ENCODE data around the gene MEIS2.
"Not testable (repeated sequence)": the region's sequence is repeated elsewhere in the genome, so short reads cannot be mapped to it uniquely, and the experiment has no call there.

Gene MEIS2

DNA sequence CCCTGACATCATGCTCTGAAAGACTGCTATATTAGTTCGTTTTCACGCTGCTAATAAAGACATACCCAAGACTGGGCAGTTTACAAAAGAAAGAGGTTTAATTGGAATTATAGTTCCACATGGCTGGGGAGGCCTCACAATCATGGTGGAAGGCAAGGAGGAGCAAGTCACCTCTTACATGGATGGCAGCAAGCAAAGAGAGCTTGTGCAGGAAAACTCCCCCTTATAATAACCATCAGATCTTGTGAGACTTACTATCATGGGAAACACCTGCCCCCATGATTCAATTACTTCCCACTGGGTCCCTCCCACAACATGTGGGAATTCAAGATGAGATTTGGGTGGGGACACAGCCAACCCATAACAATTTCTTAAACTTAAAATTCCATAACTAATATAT lies 120.1 kb downstream of the MEIS2 start:
- H3K27me3 Mint-ChIP-seq; H3K4me1 Mint-ChIP-seq (ENCODE audit: low read depth); H3K36me3 Mint-ChIP-seq (ENCODE audit: low read depth); H3K4me3 Mint-ChIP-seq; H3K27ac Mint-ChIP-seq: not testable (repeated sequence)
- H3K9me3 Mint-ChIP-seq, result peaks cover 27% of the 10 kb centered on the region

DNA sequence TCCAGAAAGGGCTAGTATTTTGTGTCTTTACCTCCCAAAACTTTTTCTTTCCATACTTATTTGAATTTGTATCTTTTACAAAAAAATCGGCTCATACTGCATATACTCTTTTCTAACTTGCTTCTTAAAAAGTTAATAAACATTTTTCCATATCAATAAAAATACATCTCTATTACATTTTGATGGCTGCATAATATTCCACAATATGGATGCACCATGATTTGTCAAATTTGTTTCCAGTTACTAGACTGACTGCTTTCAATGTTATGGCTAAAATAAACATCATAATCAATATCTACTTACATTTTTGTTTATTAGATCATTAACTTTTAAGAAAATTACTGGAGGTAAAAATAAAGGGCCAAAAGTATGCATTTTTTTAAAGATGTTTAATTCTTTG lies 121.7 kb downstream of the MEIS2 start:
- Mint-ChIP-seq H3K4me3 (no peak overlapping the region), H3K27ac (no peak overlapping the region), H3K9me3 (peaks cover 13% of the 10 kb centered on the region), H3K4me1 (ENCODE audit: low read depth) (no peaks in the 10 kb centered on the region), H3K36me3 (ENCODE audit: low read depth) (no peaks in the 10 kb centered on the region), H3K27me3 (peaks cover 3% of the 10 kb centered on the region)

DNA sequence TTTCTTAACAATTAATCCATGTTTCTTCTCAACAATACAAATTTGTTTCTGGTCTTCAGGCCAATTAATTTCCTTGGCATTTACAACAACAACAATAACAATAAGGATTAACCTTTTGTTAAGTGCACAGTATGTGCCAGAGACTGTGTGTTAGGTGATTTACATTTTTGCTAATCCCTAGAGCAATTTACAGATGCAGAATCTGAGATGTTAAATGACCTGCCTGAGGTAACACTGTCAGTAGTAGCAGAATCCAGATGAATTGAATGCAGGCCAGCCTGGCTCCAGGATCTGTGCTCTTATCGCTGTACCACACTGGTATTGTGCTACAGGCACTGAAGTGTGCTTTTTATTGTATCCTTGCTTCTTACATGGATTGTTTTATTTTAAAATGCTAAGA lies 122.2 kb downstream of the MEIS2 start:
- Mint-ChIP-seq H3K27me3 (peaks cover 3% of the 10 kb centered on the region), H3K4me1 (ENCODE audit: low read depth) (no peaks in the 10 kb centered on the region), H3K27ac (no peak overlapping the region), H3K4me3 (no peak overlapping the region), H3K36me3 (ENCODE audit: low read depth) (no peaks in the 10 kb centered on the region), H3K9me3 (peaks cover 12% of the 10 kb centered on the region)

DNA sequence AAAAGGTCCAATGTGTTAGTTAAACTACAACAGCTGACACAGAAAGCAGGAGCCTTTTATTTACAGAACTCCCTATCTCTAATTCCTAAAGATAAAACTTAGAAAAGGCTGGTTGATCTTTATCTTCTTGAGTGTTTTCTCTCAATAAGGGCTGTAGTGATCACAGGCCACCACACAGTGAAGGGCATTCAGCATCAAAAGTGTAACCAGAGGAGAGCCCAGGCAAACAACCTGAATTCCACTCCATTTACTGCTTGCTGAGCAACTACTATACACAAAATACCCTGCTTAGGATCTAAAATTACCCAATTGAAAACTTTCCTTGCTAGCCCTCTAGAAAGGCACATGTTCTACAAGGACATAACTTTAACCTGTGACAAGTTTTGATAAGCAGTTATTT lies 122.7 kb downstream of the MEIS2 start:
- Mint-ChIP-seq H3K4me3 (no peak overlapping the region), H3K4me1 (ENCODE audit: low read depth) (no peaks in the 10 kb centered on the region), H3K27ac (no peak overlapping the region), H3K27me3 (peaks cover 3% of the 10 kb centered on the region), H3K36me3 (ENCODE audit: low read depth) (no peaks in the 10 kb centered on the region), H3K9me3 (peaks cover 7% of the 10 kb centered on the region)

DNA sequence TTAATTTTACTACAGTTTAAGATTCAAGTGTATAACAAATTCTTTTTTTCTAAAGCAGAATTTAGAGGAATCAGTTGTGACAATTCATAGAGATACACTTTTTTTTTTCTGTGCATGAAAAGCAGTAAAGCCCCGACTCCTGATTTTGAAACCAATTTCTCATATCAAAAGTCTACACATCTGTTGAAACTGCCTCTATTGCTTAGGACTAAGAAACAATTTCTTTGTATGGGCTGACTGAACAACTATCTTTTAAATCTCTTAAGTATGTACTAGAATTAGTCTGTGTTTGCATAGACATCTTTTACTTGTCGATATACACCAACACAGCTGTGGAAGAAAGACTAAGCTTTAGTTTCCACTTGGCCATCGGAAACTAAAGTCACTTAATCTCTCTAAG lies 127.6 kb downstream of the MEIS2 start:
- Mint-ChIP-seq H3K27ac (no peak overlapping the region), H3K36me3 (ENCODE audit: low read depth) (no peaks in the 10 kb centered on the region), H3K4me1 (ENCODE audit: low read depth) (no peaks in the 10 kb centered on the region)

DNA sequence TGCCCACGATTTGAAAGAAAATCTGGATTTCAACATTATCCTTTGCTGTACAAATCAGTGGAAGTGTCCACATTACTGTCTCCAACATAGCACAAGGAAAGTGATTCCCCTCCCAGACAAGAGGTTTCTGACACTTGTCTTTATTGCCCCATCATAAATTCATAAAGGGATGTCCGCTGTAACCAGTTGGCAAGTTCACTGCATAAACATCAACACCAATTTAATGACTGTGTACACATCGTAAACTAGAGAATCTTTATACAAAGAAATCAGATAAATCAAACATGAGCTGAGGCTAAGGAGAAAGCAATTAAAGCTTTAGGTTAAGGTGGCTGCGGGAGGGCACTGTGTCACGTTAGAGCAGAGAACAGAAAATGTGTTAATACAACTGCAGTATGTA lies 129.8 kb downstream of the MEIS2 start:
- Mint-ChIP-seq H3K27me3 (peaks cover 6% of the 10 kb centered on the region), H3K36me3 (ENCODE audit: low read depth) (no peaks in the 10 kb centered on the region), H3K4me1 (ENCODE audit: low read depth) (no peaks in the 10 kb centered on the region), H3K4me3 (no peak overlapping the region), H3K27ac (no peak overlapping the region), H3K9me3 (no peaks in the 10 kb centered on the region)

More for the DNA sequence above, 127.6 kb downstream of the MEIS2 start:
- Mint-ChIP-seq H3K4me3 (no peak overlapping the region), H3K27me3 (peaks cover 7% of the 10 kb centered on the region), H3K9me3 (no peaks in the 10 kb centered on the region)

DNA sequence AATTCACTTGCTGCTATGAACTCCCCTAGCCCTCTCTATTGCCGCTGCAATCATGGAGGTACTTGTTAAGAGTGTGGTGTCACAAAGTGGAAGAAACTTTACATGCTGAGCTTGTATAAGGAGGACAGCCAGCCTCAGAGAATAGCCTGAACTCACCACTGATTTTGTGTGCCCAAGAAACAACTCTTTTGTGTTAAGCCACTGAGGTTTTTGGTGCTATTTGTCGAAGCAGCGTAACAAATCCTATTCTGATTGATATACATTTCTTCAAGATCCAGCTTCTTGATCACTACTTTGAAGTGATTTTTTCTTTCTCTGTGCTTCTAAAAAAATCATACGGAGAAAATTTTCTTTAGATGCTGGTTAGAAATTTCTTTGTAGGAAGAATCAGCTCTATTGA lies 132.4 kb downstream of the MEIS2 start:
- Mint-ChIP-seq H3K27me3 (peaks cover 4% of the 10 kb centered on the region), H3K4me1 (ENCODE audit: low read depth) (no peaks in the 10 kb centered on the region), H3K4me3 (no peak overlapping the region), H3K27ac (no peak overlapping the region), H3K36me3 (ENCODE audit: low read depth) (no peaks in the 10 kb centered on the region), H3K9me3 (no peaks in the 10 kb centered on the region)

DNA sequence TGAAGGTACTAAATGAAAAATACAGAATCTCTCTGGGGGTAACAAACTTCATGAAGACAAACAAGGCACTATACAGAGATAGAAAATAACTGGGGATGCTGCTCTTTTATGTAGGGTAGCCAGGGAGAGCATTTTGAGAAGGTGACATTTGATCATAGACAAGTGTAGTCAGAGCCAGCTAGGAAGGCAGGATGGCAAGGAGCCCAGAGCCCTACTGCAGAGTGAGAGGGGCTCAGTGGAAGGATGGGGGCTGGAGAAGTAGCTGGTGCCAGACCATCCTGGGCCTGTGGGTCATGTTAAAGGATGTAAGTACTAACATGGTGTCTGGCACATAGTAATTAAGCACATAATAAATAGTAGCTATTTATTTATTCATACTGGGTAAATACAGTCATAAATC lies 133.6 kb downstream of the MEIS2 start:
- Mint-ChIP-seq H3K9me3 (no peaks in the 10 kb centered on the region), H3K36me3 (ENCODE audit: low read depth) (no peaks in the 10 kb centered on the region), H3K27ac (no peak overlapping the region), H3K4me3 (no peak overlapping the region), H3K27me3 (peaks cover 4% of the 10 kb centered on the region), H3K4me1 (ENCODE audit: low read depth) (no peaks in the 10 kb centered on the region)

DNA sequence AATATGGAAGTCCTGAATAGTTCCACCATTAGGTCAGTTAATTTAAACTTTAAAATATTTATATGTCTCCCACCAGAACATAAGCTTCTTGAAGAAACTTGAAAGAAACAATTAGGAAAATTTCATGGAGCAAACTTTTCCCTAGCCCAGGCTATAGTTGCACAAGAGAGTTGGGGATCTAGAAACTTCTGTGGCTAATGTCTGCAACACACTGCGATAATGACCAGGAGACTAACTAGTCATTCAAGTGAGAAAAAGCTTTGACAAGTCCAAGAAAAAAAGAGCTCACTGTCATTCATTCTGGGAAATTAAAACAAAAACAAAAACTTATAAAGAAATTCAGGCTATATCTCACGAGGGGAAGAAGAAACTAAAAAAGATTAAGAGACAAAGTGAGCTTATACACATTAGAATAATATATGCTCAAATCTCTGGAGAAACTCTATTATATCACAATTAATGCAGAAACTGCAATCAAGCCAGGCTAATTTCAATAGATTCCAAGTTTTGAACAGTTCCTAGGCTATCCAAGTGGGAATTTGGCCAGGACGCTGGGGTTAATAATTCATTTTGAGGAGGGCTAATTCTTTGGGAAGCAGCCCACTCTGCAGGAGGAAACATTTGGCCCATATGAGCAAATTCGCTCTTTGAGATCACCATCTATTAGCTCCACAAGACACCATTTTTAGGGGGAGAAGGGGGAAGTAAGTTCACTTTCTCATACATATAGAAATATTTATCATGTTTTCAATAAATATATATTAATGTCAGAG lies 134.6 kb downstream of the MEIS2 start:
- Mint-ChIP-seq H3K36me3 (ENCODE audit: low read depth) (no peaks in the 10 kb centered on the region), H3K4me1 (ENCODE audit: low read depth) (no peaks in the 10 kb centered on the region), H3K27me3 (peaks cover 4% of the 10 kb centered on the region), H3K9me3 (no peaks in the 10 kb centered on the region), H3K27ac (no peak overlapping the region), H3K4me3 (no peak overlapping the region)

DNA sequence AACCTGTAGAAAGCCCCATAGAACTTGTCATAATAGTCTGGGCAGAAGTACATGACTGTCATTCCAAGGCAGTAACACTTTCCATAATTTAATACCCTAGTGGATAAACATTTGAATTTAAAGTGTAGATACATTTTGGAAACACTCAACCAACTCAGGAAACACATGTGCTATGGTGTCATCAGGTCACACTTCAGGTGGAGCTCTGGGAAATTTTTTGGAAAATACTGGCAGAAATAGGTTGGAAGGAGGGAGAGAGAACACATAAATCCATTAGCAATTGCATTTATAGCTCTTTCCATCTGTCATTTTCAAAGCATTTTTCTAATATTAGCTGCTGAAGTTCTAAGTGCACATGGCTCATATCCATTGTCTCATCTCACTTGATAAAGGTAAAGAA lies 135.7 kb downstream of the MEIS2 start:
- H3K4me3 Mint-ChIP-seq, result no peak overlapping the region
- H3K27me3 Mint-ChIP-seq, result no peaks in the 10 kb centered on the region
- H3K9me3 Mint-ChIP-seq, result no peaks in the 10 kb centered on the region
- no peaks in the 10 kb centered on the region for H3K36me3 Mint-ChIP-seq (ENCODE audit: low read depth)
- H3K27ac Mint-ChIP-seq, result no peak overlapping the region
- H3K4me1 Mint-ChIP-seq (ENCODE audit: low read depth), result no peaks in the 10 kb centered on the region

DNA sequence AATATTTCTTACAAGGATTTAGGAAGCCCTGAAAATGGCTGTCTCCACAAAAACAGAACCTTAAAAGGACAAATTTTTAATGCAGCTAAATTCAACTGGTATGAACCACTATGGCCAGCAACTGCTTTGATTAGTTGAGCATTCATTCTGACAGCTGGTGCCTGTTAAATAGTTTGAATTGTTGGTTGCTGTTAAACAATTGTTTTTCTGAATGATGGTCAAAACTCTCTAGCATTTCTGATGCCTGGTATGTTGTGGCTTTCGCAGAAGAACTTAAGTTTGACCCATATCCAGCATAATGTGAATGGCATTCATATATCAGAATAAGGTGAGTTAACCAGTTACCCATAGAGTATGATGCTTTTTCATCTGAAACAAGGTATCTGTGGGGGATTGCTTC lies 138.4 kb downstream of the MEIS2 start:
- H3K27me3 Mint-ChIP-seq, result no peaks in the 10 kb centered on the region
- no peak overlapping the region for H3K27ac Mint-ChIP-seq
- no peaks in the 10 kb centered on the region for H3K36me3 Mint-ChIP-seq (ENCODE audit: low read depth)
- H3K4me1 Mint-ChIP-seq (ENCODE audit: low read depth), result no peaks in the 10 kb centered on the region
- no peaks in the 10 kb centered on the region for H3K9me3 Mint-ChIP-seq
- no peak overlapping the region for H3K4me3 Mint-ChIP-seq

DNA sequence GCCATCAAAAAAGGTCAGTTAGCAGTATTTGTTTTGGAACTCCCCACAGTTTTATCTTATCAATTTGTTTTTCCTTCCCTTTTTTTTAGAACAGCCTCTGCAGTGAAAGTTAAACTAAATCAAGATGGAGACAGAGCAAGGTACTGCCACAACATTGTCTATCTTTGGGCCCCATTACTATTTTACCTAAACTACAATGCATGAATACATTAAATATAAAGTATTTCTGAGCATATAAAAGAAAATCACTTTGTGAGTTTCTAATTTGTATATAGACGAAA lies 139.5 kb downstream of the MEIS2 start:
- Mint-ChIP-seq H3K27me3 (no peaks in the 10 kb centered on the region), H3K9me3 (no peaks in the 10 kb centered on the region), H3K27ac (no peak overlapping the region), H3K4me3 (no peak overlapping the region), H3K36me3 (ENCODE audit: low read depth) (no peaks in the 10 kb centered on the region), H3K4me1 (ENCODE audit: low read depth) (no peaks in the 10 kb centered on the region)

DNA sequence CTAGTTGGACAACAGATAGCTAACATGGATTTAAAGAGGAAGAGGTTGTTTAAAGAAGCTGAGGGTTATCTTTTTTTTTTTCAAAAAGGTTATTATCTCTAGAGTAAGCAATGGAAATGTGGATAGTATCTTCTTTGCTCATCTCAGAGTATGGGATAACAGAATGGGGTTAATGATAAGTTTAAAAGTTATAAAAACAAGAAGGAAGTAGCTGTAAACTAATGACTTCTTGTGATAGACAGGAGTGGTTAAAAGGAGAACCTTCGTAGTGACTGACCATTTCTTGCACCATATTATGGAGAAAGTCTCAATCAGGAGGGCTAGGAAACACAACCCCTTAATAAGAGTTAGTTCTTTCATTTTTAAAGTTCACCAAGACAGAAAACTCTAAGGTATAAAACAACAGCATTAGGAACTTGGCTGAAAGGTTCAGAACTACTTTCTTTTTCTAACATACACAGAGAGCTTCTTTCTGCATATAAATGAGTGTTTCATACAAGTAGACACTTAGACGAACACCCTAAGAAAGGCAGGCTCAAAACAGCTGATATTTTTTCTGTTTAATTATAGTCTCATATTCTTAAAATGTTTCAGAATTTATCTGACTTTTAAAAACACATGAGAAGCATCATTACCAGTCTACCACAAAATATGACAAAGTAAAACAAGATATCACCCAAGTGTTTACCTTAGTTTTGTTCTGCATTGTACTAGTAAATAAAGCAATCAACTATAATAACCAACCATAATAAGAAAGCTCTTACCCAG lies 140.0 kb downstream of the MEIS2 start:
- H3K4me3 Mint-ChIP-seq, result no peak overlapping the region
- H3K4me1 Mint-ChIP-seq (ENCODE audit: low read depth), result no peaks in the 10 kb centered on the region
- no peak overlapping the region for H3K27ac Mint-ChIP-seq
- H3K36me3 Mint-ChIP-seq (ENCODE audit: low read depth), result no peaks in the 10 kb centered on the region
- no peaks in the 10 kb centered on the region for H3K9me3 Mint-ChIP-seq
- H3K27me3 Mint-ChIP-seq, result no peaks in the 10 kb centered on the region

DNA sequence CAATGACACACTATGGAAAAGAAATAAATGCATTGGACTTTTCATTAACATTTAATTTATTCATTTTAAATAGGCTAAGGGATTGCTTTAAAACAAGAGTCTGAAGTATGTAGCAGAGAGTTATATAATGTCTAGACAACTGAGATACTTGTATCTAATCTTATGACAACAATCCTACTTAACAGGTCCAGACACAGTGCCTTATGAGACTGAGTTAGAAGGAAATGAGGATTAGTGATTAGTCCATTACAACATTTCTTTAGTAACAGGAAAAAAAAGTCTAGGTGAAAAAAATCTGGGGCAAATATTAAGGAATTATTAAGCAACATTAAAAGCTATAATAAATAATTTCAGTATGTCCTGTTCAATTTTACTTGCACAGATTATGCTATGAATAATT lies 140.6 kb downstream of the MEIS2 start:
- no peaks in the 10 kb centered on the region for H3K27me3 Mint-ChIP-seq
- H3K4me3 Mint-ChIP-seq, result no peak overlapping the region
- H3K36me3 Mint-ChIP-seq (ENCODE audit: low read depth), result no peaks in the 10 kb centered on the region
- no peak overlapping the region for H3K27ac Mint-ChIP-seq
- no peaks in the 10 kb centered on the region for H3K4me1 Mint-ChIP-seq (ENCODE audit: low read depth)
- H3K9me3 Mint-ChIP-seq, result no peaks in the 10 kb centered on the region

DNA sequence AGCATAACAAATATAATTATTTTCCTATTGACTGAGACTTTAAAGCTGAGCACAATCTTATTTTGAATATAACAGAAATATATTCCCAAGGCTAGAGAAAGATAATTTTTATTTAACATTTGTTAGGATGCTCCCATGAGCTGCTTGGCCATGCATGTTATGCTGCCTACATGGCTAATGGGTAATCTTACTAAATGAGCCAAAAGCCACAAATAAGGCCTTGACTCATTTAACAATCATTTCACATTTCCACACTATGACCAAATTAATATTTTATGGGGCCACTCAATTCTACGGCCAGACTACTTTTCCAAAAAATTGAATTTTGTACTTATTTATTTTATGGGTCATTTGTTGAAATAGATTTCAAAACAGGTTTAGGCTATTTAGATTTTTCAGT lies 141.7 kb downstream of the MEIS2 start:
- H3K36me3 Mint-ChIP-seq (ENCODE audit: low read depth), result no peaks in the 10 kb centered on the region
- no peaks in the 10 kb centered on the region for H3K9me3 Mint-ChIP-seq
- H3K27me3 Mint-ChIP-seq, result no peaks in the 10 kb centered on the region
- H3K4me1 Mint-ChIP-seq (ENCODE audit: low read depth), result no peaks in the 10 kb centered on the region
- no peak overlapping the region for H3K27ac Mint-ChIP-seq
- H3K4me3 Mint-ChIP-seq, result no peak overlapping the region

DNA sequence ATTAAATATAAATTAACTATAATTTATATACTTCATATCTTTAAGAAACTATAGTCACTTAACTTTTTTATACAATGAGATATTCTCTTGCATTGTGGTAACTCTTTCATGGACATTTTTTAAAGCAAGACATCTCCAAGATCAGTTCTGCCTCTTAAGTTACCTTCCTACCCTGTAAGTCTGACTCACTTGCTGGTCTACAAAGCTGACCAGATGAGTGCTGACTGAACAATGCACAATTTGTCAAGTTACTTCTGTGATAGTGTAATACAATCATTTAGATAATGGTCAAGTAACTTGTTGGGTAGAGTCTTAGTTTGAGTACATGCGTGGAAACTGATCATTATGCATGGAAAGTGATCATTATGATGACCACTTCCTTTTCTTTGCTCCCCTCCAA lies 145.9 kb downstream of the MEIS2 start:
- H3K36me3 Mint-ChIP-seq (ENCODE audit: low read depth), result no peaks in the 10 kb centered on the region
- H3K4me1 Mint-ChIP-seq (ENCODE audit: low read depth), result no peaks in the 10 kb centered on the region
- no peaks in the 10 kb centered on the region for H3K9me3 Mint-ChIP-seq
- peaks cover 5% of the 10 kb centered on the region for H3K27me3 Mint-ChIP-seq
- no peak overlapping the region for H3K4me3 Mint-ChIP-seq
- H3K27ac Mint-ChIP-seq, result no peak overlapping the region

Data from stimulated activated naive CD8-positive, alpha-beta T cell treated with anti-CD3 and anti-CD28 coated beads, Interleukin-15, Interleukin-2, amounts not matched to agents 100 ng/mL and 50 ng/mL, for 24 hours (primary cell).